HEK293 (cell line): ENCODE data around the gene DCLK1.

ENCODE experiments used
- BCL11A ChIP-seq: fragments of 450-650 bp; formaldehyde crosslinking; IDR thresholded peaks from 2 replicates; pipeline ENCODE4 v1.5.1; 2016; ENCODE audit warnings: low read depth, missing biosample characterization, missing genetic modification characterization
- MYNN ChIP-seq: fragments of 450-650 bp; formaldehyde crosslinking; IDR thresholded peaks from 2 replicates; pipeline ENCODE4 v1.5.1; 2016; ENCODE audit warnings: missing biosample characterization, missing genetic modification characterization, borderline replicate concordance
- ZFP37 ChIP-seq: fragments of 450-650 bp; formaldehyde crosslinking; IDR thresholded peaks from 2 replicates; pipeline ENCODE4 v1.5.1; 2016; ENCODE audit warnings: missing biosample characterization, missing genetic modification characterization
- ZNF433 ChIP-seq: fragments of 450-650 bp; formaldehyde crosslinking; IDR thresholded peaks from 2 replicates; pipeline ENCODE4 v1.5.1; 2016; ENCODE audit warnings: missing biosample characterization, missing genetic modification characterization, low read depth
- ZNF558 ChIP-seq: fragments of 450-650 bp; formaldehyde crosslinking; IDR thresholded peaks from 2 replicates; pipeline ENCODE4 v1.5.1; 2016; ENCODE audit warnings: missing biosample characterization, missing genetic modification characterization
- ZNF561 ChIP-seq: fragments of 450-650 bp; IDR thresholded peaks from 2 replicates; pipeline ENCODE4 v1.5.1; 2018; ENCODE audit warnings: missing biosample characterization, missing genetic modification characterization, borderline replicate concordance
- ZNF670 ChIP-seq: fragments of 450-650 bp; formaldehyde crosslinking; IDR thresholded peaks from 2 replicates; pipeline ENCODE4 v1.5.1; 2016; ENCODE audit warnings: missing biosample characterization, missing genetic modification characterization, low read depth
- TF ChIP-seq, protein P1 (sequence below): fragments of 450-650 bp; formaldehyde crosslinking; IDR thresholded peaks from 2 replicates; pipeline ENCODE4 v1.5.1; 2016; ENCODE audit warnings: missing biosample characterization, missing genetic modification characterization
- TF ChIP-seq, protein P2 (sequence below): fragments of 450-650 bp; formaldehyde crosslinking; IDR thresholded peaks from 2 replicates; pipeline ENCODE4 v1.5.1; 2016; ENCODE audit warnings: missing biosample characterization, missing genetic modification characterization

DNA sequence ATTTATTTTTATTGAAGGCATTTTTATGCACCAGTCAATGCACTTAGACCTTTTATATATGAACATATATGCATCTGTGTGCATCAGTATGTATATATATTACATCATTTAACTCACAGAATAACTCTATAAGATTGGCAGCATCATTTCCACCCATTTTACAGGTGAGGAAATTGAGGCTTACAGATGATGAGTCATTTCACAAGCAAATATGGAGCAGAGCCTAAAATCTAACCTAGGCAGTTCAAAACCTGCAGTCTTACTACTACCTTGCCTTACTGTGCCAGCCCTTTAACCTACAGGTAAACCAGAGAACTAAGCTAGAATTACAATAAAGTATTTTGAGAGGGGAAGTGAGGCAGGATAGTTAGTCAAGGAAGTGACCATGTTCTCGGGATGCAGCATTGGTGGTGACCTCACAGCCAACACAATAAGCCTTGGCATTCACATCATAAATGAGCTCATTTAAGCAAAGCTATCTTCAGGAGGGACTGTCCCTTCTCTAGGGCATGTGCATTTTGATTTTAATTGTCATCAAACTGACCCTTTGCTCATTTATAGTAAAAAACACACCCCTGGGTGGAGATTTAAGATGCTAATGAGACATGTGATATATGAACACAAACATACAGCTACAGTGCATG is 274.3 kb downstream of the DCLK1 start:
- TF ChIP-seq, protein P1, sequence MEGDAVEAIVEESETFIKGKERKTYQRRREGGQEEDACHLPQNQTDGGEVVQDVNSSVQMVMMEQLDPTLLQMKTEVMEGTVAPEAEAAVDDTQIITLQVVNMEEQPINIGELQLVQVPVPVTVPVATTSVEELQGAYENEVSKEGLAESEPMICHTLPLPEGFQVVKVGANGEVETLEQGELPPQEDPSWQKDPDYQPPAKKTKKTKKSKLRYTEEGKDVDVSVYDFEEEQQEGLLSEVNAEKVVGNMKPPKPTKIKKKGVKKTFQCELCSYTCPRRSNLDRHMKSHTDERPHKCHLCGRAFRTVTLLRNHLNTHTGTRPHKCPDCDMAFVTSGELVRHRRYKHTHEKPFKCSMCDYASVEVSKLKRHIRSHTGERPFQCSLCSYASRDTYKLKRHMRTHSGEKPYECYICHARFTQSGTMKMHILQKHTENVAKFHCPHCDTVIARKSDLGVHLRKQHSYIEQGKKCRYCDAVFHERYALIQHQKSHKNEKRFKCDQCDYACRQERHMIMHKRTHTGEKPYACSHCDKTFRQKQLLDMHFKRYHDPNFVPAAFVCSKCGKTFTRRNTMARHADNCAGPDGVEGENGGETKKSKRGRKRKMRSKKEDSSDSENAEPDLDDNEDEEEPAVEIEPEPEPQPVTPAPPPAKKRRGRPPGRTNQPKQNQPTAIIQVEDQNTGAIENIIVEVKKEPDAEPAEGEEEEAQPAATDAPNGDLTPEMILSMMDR = no peak
- no peak for TF ChIP-seq MYNN
- no peak for TF ChIP-seq ZNF670 (tag by site-specific recombination)
- TF ChIP-seq ZNF561 (tag by site-specific recombination) = no peak
- TF ChIP-seq, protein P2, sequence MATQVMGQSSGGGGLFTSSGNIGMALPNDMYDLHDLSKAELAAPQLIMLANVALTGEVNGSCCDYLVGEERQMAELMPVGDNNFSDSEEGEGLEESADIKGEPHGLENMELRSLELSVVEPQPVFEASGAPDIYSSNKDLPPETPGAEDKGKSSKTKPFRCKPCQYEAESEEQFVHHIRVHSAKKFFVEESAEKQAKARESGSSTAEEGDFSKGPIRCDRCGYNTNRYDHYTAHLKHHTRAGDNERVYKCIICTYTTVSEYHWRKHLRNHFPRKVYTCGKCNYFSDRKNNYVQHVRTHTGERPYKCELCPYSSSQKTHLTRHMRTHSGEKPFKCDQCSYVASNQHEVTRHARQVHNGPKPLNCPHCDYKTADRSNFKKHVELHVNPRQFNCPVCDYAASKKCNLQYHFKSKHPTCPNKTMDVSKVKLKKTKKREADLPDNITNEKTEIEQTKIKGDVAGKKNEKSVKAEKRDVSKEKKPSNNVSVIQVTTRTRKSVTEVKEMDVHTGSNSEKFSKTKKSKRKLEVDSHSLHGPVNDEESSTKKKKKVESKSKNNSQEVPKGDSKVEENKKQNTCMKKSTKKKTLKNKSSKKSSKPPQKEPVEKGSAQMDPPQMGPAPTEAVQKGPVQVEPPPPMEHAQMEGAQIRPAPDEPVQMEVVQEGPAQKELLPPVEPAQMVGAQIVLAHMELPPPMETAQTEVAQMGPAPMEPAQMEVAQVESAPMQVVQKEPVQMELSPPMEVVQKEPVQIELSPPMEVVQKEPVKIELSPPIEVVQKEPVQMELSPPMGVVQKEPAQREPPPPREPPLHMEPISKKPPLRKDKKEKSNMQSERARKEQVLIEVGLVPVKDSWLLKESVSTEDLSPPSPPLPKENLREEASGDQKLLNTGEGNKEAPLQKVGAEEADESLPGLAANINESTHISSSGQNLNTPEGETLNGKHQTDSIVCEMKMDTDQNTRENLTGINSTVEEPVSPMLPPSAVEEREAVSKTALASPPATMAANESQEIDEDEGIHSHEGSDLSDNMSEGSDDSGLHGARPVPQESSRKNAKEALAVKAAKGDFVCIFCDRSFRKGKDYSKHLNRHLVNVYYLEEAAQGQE = no peak
- no peak for TF ChIP-seq ZNF558
- no peak for TF ChIP-seq ZFP37 (tag by site-specific recombination)
- TF ChIP-seq ZNF433 = no peak
- no peak for TF ChIP-seq BCL11A (tag by site-specific recombination)
